ENCODE data around the gene UPK3BL1.
"Not testable (repeated sequence)": the region's sequence is repeated elsewhere in the genome, so short reads cannot be mapped to it uniquely, and the experiment has no call there.

UPK3BL1 gene

GRCh38 chr7:102627271-102627904 lies 15.2 kb downstream of the UPK3BL1 start:
- DNase-seq = not testable (repeated sequence)

- DNase-seq = not testable (repeated sequence)
Measured at GRCh38 chr7:102618122-102618521, 24.5 kb downstream of the UPK3BL1 start.

GRCh38 chr7:102616507-102617125 lies 26.0 kb downstream of the UPK3BL1 start, which contains the start of gene RASA4:
RASA4 (minus strand) TSS chr7:102616756; CDS start chr7:102616689, 67 bp downstream.
- DNase-seq = not testable (repeated sequence)

- DNase-seq = not testable (repeated sequence)
Measured at GRCh38 chr7:102615930-102616329, 26.7 kb downstream of the UPK3BL1 start.

GRCh38 chr7:102614873-102615272 lies 27.7 kb downstream of the UPK3BL1 start:
- DNase-seq = not testable (repeated sequence)

GRCh38 chr7:102614346-102614697 lies 28.3 kb downstream of the UPK3BL1 start:
- not testable (repeated sequence) for DNase-seq

GRCh38 chr7:102613575-102614345 lies 28.8 kb downstream of the UPK3BL1 start:
- DNase-seq = not testable (repeated sequence)

GRCh38 chr7:102611675-102612325 lies 30.8 kb downstream of the UPK3BL1 start:
- not testable (repeated sequence) for DNase-seq

GRCh38 chr7:102611013-102611674 lies 31.4 kb downstream of the UPK3BL1 start:
- DNase-seq = not testable (repeated sequence)

GRCh38 chr7:102610441-102610840 lies 32.1 kb downstream of the UPK3BL1 start:
- DNase-seq = not testable (repeated sequence)

GRCh38 chr7:102609734-102610133 lies 32.9 kb downstream of the UPK3BL1 start:
- not testable (repeated sequence) for DNase-seq

- DNase-seq = not testable (repeated sequence)
Measured at GRCh38 chr7:102606848-102607247, 35.7 kb downstream of the UPK3BL1 start.

- not testable (repeated sequence) for DNase-seq
Measured at GRCh38 chr7:102604431-102605145, 38.0 kb downstream of the UPK3BL1 start.

- DNase-seq = not testable (repeated sequence)
Measured at GRCh38 chr7:102602317-102602716, 40.3 kb downstream of the UPK3BL1 start.

- DNase-seq = not testable (repeated sequence)
Measured at GRCh38 chr7:102599699-102600098, 42.9 kb downstream of the UPK3BL1 start.

GRCh38 chr7:102596036-102596435 lies 46.6 kb downstream of the UPK3BL1 start:
- not testable (repeated sequence) for DNase-seq

GRCh38 chr7:102593637-102594334 lies 48.8 kb downstream of the UPK3BL1 start:
- not testable (repeated sequence) for DNase-seq

GRCh38 chr7:102592477-102593019 lies 50.0 kb downstream of the UPK3BL1 start:
- DNase-seq = not testable (repeated sequence)

- not testable (repeated sequence) for DNase-seq
Measured at GRCh38 chr7:102589857-102590256, 52.7 kb downstream of the UPK3BL1 start.

All from SHP77 (cell line).